ENCODE results near the gene NDUFS6.

- TF ChIP-seq CTCF (IDR thresholded peaks at IDR 0.05), result no peak
- TF ChIP-seq EP300 (IDR thresholded peaks at IDR 0.05), result no peak
These were observed 14.0 kb downstream of the NDUFS6 start for GRCh38 chr5:1815071-1815786.
